CD4-positive, alpha-beta T cell (primary cell): ENCODE results near the gene SDF4. TPM values are rescaled to one million over a fixed set of nuclear protein-coding genes. Genes with fewer than 3 reads are reported as not detected.

Experiments
- ATAC-seq: fragments of 200-7000 bp; cut with Tn5 transposase; one replicate; pipeline ENCODE4 v1.10.0; 2022; ENCODE audit warnings: mild to moderate bottlenecking; ENCODE audit not compliant: poor library complexity
- CTCF ChIA-PET: fragments of 350-600 bp; sonication (Branson Sonifier 250); formaldehyde crosslinking; loops from one replicate; lab custom pipeline; 2021; ENCODE audit warnings: antibody characterized with exemption, inconsistent platforms; lab: Charles Lee
- POLR2A ChIA-PET: fragments of 350-600 bp; sonication (Branson Sonifier 250); formaldehyde crosslinking; loops from one replicate; lab custom pipeline; 2021; ENCODE audit warnings: antibody characterized with exemption, inconsistent platforms; lab: Charles Lee
- DNase-seq, 14 experiments: peaks; one replicate each; pipeline ENCODE4 v3.0.0-alpha.2; 2013 to 2020; ENCODE audit warnings: mixed read lengths in 2 of 14
- H3K27ac ChIP-seq, 2 donors: one replicate each; pipeline versions ENCODE4 v1.5.1 to v1.7.0; 2013; ENCODE audit warnings: low read length in 2 of 2, low read depth in 1 of 2, mild to moderate bottlenecking in 1 of 2
- H3K27me3 ChIP-seq, 2 experiments: 1 replicate in 1 of 2; 2 replicates in 1 of 2; pipeline versions ENCODE4 v1.6.1 to v1.7.0; 2013; ENCODE audit warnings: low read length in 2 of 2, control low read depth in 1 of 2, mild to moderate bottlenecking in 1 of 2, moderate library complexity in 1 of 2; ENCODE audit not compliant: insufficient read depth in 2 of 2, control insufficient read depth in 1 of 2
- H3K36me3 ChIP-seq: one replicate; pipeline ENCODE4 v1.6.1; 2013; ENCODE audit warnings: low read length, control low read depth; ENCODE audit not compliant: insufficient read depth
- H3K4me1 ChIP-seq: one replicate; pipeline ENCODE4 v1.6.1; 2013; ENCODE audit warnings: low read length, control low read depth; ENCODE audit not compliant: insufficient read depth
- H3K4me3 ChIP-seq: one replicate; pipeline ENCODE4 v1.5.1; 2013; ENCODE audit warnings: mild to moderate bottlenecking, low read length, moderate library complexity
- H3K9me3 ChIP-seq, 2 experiments: 1 replicate in 1 of 2; 2 replicates in 1 of 2; pipeline versions ENCODE4 v1.6.1 to v1.7.0; 2013; ENCODE audit warnings: low read length in 2 of 2, mild to moderate bottlenecking in 2 of 2, control low read depth in 1 of 2, moderate library complexity in 1 of 2; ENCODE audit not compliant: control insufficient read depth in 1 of 2, insufficient read depth in 1 of 2
- H3K27ac Mint-ChIP-seq: one replicate; pipeline ENCODE4 v1.8.0; 2020; ENCODE audit warnings: mixed read lengths
- H3K27me3 Mint-ChIP-seq: one replicate; pipeline ENCODE4 v1.8.0; 2021; ENCODE audit warnings: mixed read lengths
- H3K36me3 Mint-ChIP-seq: one replicate; pipeline ENCODE4 v1.8.0; 2021; ENCODE audit warnings: low read depth, mixed read lengths
- H3K4me1 Mint-ChIP-seq: one replicate; pipeline ENCODE4 v1.8.0; 2021; ENCODE audit warnings: low read depth, mixed read lengths
- H3K4me3 Mint-ChIP-seq: one replicate; pipeline ENCODE4 v1.8.0; 2020; ENCODE audit warnings: mild to moderate bottlenecking, mixed read lengths
- H3K9me3 Mint-ChIP-seq: one replicate; pipeline ENCODE4 v1.8.0; 2020; ENCODE audit warnings: mixed read lengths
- intact Hi-C, 2 experiments: fragments of 100-400 bp; cut with DNase I in 1 of 2; cut with micrococcal nuclease in 1 of 2; formaldehyde crosslinking; loops; one replicate each; pipeline versions ENCODE4 v1.15.1 to v1.9.0; 2023 to 2025; cut with DNase I, micrococcal nuclease
- total RNA-seq, 174 experiments: library from RNA in 2 of 174; stranded (reverse) in 2 of 174; gene quantifications; one replicate each; pipeline ENCODE4 v1.2.3 and lab custom pipeline; 2021 to 2026
- TF ChIP-seq, protein P1 (sequence below): fragments of 200-600 bp; IDR thresholded peaks from one replicate; pipeline ENCODE4 v1.8.0; 2022; ENCODE audit warnings: antibody characterized with exemption, mild to moderate bottlenecking

The SDF4 gene
- total RNA-seq, 2 experiments from 2014 or later, result 66.3 to 71.0 TPM

DNA sequence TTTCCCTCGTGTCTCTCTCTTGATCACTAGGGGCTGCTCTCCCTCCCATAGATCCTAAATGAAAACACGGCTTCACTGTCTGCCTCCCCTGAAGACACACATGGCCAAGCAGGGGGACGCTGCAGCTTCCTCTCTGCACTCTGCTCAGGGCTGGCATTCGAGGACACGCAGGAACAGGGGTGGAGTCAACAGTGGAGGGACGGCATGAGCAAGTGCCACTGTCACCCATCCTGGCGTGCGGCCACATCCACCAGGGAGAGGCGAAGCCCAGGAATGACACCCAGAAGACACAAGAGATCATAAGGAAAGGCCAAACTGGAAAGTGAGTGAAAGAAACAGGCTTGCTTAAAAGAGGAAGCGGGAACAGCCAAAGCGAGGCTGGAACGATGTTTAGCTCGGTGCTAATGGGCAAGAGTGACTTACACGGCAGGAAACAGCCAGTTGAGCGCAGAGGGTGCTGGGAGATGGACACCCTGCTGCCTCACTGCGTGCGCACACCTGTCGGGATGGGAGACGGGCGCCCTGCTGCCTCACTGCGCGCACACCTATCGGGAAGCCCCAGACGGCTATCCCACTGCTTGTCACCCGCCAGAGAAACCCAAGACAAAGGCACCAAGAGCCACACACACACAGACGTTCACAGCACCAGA, 28.3 kb upstream of the SDF4 start:
- peaks cover 65% of the 10 kb centered on the region for H3K36me3 Mint-ChIP-seq

DNA sequence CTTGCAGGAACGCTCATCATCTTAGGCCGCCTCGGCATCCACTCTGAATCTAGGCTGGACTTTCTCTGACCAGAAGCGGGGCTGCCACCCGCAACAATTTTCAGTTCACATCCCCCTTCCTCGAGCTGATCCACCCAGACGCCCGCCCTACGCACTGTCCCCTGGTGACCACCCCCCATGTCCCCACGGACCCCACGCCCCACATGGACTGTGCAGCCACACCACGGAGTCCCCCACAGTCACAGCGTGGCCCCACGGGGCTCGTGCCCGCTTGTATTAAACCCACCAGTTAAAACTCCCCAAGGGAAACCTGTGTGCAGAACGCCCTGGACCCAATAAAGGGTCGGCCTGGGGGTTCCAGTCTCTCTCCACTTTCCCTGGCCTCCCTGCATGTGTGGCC, 27.7 kb upstream of the SDF4 start:
- ChIA-PET CTCF (no interaction called here), POLR2A (no interaction called here)
- Histone ChIP-seq H3K9me3 (no peaks in the 10 kb centered on the region), H3K27ac (no peak overlapping the region), H3K4me3 (no peak overlapping the region), H3K4me1 (peaks cover 18% of the 10 kb centered on the region), H3K27me3 (no peaks in the 10 kb centered on the region), H3K36me3 (peaks cover 68% of the 10 kb centered on the region)
- H3K36me3 Mint-ChIP-seq, result peaks cover 60% of the 10 kb centered on the region
- TF ChIP-seq, protein P1, sequence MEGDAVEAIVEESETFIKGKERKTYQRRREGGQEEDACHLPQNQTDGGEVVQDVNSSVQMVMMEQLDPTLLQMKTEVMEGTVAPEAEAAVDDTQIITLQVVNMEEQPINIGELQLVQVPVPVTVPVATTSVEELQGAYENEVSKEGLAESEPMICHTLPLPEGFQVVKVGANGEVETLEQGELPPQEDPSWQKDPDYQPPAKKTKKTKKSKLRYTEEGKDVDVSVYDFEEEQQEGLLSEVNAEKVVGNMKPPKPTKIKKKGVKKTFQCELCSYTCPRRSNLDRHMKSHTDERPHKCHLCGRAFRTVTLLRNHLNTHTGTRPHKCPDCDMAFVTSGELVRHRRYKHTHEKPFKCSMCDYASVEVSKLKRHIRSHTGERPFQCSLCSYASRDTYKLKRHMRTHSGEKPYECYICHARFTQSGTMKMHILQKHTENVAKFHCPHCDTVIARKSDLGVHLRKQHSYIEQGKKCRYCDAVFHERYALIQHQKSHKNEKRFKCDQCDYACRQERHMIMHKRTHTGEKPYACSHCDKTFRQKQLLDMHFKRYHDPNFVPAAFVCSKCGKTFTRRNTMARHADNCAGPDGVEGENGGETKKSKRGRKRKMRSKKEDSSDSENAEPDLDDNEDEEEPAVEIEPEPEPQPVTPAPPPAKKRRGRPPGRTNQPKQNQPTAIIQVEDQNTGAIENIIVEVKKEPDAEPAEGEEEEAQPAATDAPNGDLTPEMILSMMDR, result no peak
- H3K27me3 Mint-ChIP-seq, result no peaks in the 10 kb centered on the region
- H3K4me3 Mint-ChIP-seq, result no peak overlapping the region
- H3K9me3 Mint-ChIP-seq, result no peaks in the 10 kb centered on the region
- H3K27ac Mint-ChIP-seq, result no peak overlapping the region
- intact Hi-C loops, result no loop called here
- DNase-seq (no peak), ATAC-seq (no peak)
- H3K4me1 Mint-ChIP-seq, result peaks cover 13% of the 10 kb centered on the region

More for the DNA sequence above, 28.3 kb upstream of the SDF4 start:
- Mint-ChIP-seq H3K9me3 (no peaks in the 10 kb centered on the region), H3K27me3 (no peaks in the 10 kb centered on the region), H3K27ac (peak overlapping the region; percentile 39), H3K4me3 (no peak overlapping the region), H3K4me1 (peaks cover 13% of the 10 kb centered on the region)
- H3K9me3 ChIP-seq, result no peaks in the 10 kb centered on the region
- peaks cover 18% of the 10 kb centered on the region for H3K4me1 ChIP-seq
- no peak overlapping the region for H3K27ac ChIP-seq
- ATAC-seq (no peak), DNase-seq (no peak)
- H3K27me3 ChIP-seq, result no peaks in the 10 kb centered on the region
- TF ChIP-seq, protein P1, result no peak
- H3K4me3 ChIP-seq, result no peak overlapping the region
- ChIA-PET POLR2A (no interaction called here), CTCF (interaction anchor here (1.0 to 1.6 kb wide), 2 partner anchors 14 to 138 kb away, joined by 3 to 4 read pairs; partner anchors contain the start of gene UBE2J2)
- intact Hi-C loops, result no loop called here
- H3K36me3 ChIP-seq, result peaks cover 64% of the 10 kb centered on the region

DNA sequence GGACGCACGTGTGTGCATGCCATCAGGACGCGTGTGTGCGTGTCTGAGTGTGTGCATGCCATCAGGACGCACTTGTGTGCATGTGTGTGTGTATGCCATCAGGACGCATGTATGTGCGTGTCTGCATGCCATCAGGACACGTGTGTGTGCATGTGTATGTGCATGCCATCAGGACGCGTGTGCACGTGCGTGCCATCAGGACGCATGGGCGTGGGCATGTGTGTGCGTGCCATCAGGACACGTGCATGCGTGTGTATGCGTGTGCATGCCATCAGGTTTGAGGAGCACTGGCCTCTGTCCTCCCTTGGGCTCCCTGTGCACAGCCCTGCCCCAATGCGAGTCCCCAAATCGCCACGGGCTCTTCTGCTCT, 27.3 kb upstream of the SDF4 start:
- POLR2A ChIA-PET, result no interaction called here
- CTCF ChIA-PET, result no interaction called here

More for the DNA sequence above, 27.3 kb upstream of the SDF4 start:
- Histone ChIP-seq H3K4me1 (peaks cover 18% of the 10 kb centered on the region), H3K27me3 (no peaks in the 10 kb centered on the region), H3K36me3 (peaks cover 69% of the 10 kb centered on the region), H3K4me3 (no peak overlapping the region), H3K27ac (no peak overlapping the region), H3K9me3 (no peaks in the 10 kb centered on the region)
- TF ChIP-seq, protein P1, result no peak
- DNase-seq (no peak), ATAC-seq (no peak)
- intact Hi-C loops, result no loop called here
- Mint-ChIP-seq H3K27me3 (no peaks in the 10 kb centered on the region), H3K36me3 (peaks cover 57% of the 10 kb centered on the region), H3K27ac (no peak overlapping the region), H3K9me3 (no peaks in the 10 kb centered on the region), H3K4me3 (no peak overlapping the region), H3K4me1 (peaks cover 13% of the 10 kb centered on the region)
